Testis (tissue), 2 donors: Measurements from ENCODE around the gene TSPAN1.

Experiments used
- CTCF ChIP-seq, 3 experiments: fragments of 450-650 bp in 2 of 3; fragments of 200-600 bp in 1 of 3; sonication (generic) in 1 of 3; IDR thresholded peaks; one replicate each; pipeline ENCODE4 v1.5.1; 2016 to 2019; ENCODE audit warnings: antibody characterized with exemption in 3 of 3, mild to moderate bottlenecking in 2 of 3, moderate library complexity in 1 of 3
- POLR2A ChIP-seq: fragments of 450-650 bp; IDR thresholded peaks from one replicate; pipeline ENCODE4 v1.6.1; 2017; ENCODE audit warnings: antibody characterized with exemption, mild to moderate bottlenecking, moderate library complexity

GRCh38 chr1:46159516-46159915, 15.4 kb upstream of the TSPAN1 start:
- TF ChIP-seq CTCF (IDR thresholded peaks at IDR 0.05) (no peak), POLR2A (no peak)
